ENCODE measurements around the gene CAMSAP1.

CAMSAP1 gene

DNA sequence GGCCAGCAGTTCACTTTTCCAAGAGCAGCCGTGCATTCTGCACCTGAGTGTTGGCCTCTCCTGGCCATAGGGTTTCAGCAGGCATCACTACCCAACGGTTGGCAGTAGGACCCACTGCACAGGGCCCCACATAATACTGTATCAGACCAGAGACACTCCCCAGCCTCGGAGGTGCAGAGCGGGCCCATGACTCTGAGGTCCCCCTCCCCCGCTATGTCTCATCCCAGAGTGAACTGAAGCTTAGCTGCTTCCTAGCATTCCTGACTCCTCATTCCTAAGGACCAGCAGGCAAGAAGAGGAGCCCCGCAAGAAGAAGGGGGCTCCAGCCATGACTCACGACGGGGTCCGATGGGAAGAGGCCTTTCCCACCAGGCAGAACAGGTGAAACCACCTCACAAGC is 67.2 kb downstream of the CAMSAP1 start:
- DNase-seq (ENCODE audit: low read depth in 2 of 2, low spot score in 1 of 2), result no peak

- no peak for DNase-seq (ENCODE audit: low read depth in 2 of 2, low spot score in 1 of 2)
These were observed 67.8 kb downstream of the CAMSAP1 start for GRCh38 chr9:135839516-135839915.

GRCh38 chr9:135835131-135835530 is 72.2 kb downstream of the CAMSAP1 start:
- DNase-seq (ENCODE audit: low read depth in 2 of 2, low spot score in 1 of 2), result no peak

DNA sequence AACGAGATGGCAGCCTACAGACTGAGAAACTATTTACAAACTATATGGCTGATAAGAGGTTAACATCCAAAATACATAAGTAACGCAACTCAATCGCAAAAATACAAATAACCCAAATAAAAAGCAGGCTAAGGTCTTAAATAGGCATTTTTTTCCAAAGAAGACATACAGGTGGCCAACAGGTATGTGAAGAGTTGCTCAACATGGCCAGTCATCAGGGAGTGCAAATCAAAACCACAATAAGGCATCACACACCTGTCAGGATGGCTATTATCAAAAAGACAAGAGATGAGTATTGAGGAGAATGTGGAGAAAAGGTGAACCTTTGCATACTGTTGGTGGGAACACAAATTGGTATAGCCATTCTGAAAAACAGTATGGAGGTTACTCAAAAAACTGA is 73.5 kb downstream of the CAMSAP1 start:
- no peak for DNase-seq (ENCODE audit: low read depth in 2 of 2, low spot score in 1 of 2)

DNA sequence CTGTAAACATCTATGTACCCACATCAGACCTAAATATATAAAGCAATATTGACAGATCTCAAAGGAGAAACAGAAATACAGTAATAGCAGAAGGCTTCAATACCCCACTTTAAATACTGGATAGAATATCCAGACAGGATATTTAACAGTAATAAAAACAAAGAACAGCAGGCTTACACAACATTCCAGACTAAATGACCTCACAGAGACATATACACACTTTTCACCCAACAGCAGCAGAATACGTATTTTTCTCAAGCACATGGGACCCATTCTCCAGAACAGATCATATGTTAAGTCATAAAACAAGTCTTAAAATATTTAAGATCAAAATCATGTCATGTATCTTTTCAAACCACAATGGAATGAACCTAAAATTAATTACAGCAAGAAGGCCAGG is 76.8 kb downstream of the CAMSAP1 start:
- DNase-seq (ENCODE audit: low read depth in 2 of 2, low spot score in 1 of 2), result no peak

GRCh38 chr9:135828656-135829055 is 78.7 kb downstream of the CAMSAP1 start:
- no peak for DNase-seq (ENCODE audit: low read depth in 2 of 2, low spot score in 1 of 2)

DNA sequence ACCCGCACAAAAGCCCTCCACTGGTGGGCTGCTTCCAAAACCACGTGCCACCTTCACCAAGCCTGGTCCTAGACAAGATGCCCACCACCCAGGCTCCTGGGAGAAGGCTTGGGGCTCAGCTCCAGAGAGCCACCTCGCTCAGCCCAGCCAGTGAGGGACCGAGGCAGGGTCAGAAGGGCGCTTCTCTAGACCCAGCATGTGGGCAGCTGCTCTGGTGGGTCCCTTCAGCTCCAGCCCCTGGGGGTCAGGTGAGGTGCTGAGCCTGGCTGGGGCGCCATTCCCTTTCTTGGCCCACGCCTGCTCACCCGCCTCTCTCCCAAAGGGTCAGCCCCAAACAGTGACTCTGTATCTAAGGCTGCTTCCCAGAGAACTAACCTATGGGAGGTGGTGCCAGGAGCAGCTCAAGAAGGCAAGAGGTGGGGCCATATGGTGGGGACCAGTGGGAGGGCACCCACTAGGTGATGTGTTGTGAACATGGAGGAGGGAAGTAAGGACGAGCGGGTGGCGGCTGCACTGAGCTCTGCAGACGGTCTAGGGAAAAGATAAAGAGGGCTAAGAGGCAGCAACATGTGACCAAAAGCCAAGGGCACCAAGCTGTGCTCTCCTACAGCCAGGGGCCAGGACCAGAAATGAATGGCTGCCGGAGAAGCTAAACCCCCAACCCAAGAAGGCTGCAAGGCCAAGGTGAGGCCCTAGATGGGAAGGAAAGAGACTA is 79.3 kb downstream of the CAMSAP1 start:
- DNase-seq (ENCODE audit: low read depth in 2 of 2, low spot score in 1 of 2), result no peak

DNA sequence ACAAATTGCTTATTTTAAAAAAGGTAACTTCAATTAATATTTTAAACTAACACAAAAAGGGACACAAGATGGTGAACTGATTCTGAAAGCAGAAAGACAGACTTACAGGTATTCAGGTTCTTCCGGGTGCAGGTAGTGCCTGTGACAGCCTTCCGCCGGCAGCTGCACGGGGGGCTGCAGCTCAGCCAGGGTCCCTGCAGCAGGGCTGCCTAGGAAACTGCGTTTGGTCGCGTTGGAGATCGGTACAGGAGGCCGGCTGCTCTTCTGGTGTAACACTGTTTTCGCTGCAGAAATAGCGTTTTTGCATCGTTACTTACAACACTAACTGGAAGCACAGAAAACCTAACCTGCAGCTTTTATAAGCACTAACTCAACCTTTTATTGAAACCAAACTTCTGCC is 80.0 kb downstream of the CAMSAP1 start:
- DNase-seq (ENCODE audit: low read depth in 2 of 2, low spot score in 1 of 2), result no peak

GRCh38 chr9:135826188-135826545 is 81.2 kb downstream of the CAMSAP1 start:
- DNase-seq (ENCODE audit: low read depth in 2 of 2, low spot score in 1 of 2), result no peak

DNA sequence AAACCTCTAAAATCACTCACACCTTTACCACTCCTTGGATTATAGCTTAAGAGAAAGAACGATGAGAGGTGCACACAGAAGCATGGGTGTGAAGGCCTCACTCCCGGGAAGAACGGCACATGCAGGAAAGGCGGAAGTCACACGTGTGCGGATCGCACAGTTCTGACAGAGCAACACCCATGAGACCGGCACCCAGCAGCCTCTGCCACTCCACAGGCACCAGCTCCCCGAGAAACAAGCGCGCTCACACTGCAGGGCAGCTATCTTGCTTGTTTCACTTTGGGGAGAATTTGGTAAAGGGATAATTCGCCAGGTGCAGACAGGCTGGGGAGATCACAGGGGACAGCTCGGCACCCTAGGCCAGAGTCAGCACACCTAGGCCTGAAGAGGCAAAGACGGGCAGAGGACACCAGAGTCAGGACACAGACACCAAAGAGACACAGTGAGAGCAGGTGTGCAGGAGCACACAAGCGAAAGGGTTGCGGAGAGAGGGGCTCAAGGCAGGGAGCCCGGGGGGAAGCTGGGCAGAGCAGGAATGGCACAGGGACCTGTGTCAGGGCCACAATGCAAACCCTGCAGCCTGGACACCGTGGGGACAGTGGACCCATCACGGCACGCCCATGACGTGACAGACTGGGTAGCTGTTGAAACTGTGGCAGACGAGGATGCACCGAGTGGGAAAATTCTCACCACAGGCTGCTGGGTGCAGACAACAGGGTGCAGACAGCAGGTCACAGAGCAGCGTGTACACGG is 81.7 kb downstream of the CAMSAP1 start:
- no peak for DNase-seq (ENCODE audit: low read depth in 2 of 2, low spot score in 1 of 2)

- DNase-seq (ENCODE audit: low read depth in 2 of 2, low spot score in 1 of 2), result no peak
These were observed 84.3 kb downstream of the CAMSAP1 start for GRCh38 chr9:135823036-135823435.

DNA sequence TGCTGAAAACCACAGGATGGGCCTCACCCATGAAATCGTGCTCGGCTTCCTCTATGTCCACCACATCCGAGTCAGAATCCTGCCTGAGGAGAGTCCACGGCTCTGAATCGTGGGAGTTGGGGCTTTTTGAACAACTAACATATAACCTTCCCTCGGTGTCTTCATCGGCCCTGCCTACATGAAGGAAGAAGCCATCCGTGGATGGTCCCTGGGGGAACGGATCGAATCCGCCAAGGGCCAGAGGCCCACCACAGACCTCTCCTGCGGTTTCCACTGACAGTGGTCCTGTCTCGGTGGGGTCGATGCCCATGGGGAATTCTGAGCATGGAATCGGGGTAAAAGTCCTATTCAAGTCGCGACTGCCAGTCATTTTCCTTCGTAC is 85.0 kb downstream of the CAMSAP1 start:
- DNase-seq (ENCODE audit: low read depth in 2 of 2, low spot score in 1 of 2), result no peak

GRCh38 chr9:135821733-135822373 is 85.5 kb downstream of the CAMSAP1 start:
- no peak for DNase-seq (ENCODE audit: low read depth in 2 of 2, low spot score in 1 of 2)

DNA sequence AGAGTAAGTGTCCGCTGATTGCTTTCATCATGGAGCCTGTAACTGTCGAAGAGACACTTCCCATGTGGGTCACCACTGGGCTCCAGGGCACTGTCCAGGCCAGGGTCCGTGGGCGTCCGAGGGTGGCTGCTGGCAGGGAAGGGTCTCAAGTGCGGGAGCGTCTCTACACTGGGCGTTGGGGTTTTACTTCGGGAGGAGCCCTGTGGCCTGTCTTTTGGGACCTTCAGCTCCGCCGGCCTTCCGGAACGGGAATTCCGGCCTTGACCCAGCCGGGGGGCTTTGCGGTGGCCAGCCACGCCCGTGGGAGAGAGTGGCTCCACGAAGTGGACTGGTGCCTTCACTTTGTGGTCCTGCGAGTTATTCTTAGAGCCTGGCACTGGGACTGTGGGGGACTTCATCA is 86.2 kb downstream of the CAMSAP1 start:
- no peak for DNase-seq (ENCODE audit: low read depth in 2 of 2, low spot score in 1 of 2)

- DNase-seq (ENCODE audit: low read depth in 2 of 2, low spot score in 1 of 2), result no peak
These were observed 86.7 kb downstream of the CAMSAP1 start for GRCh38 chr9:135820661-135821060.

- no peak for DNase-seq (ENCODE audit: low read depth in 2 of 2, low spot score in 1 of 2)
These were observed 87.4 kb downstream of the CAMSAP1 start for GRCh38 chr9:135819905-135820304.

GRCh38 chr9:135818718-135819475 is 88.4 kb downstream of the CAMSAP1 start:
- no peak for DNase-seq (ENCODE audit: low read depth in 2 of 2, low spot score in 1 of 2)

DNA sequence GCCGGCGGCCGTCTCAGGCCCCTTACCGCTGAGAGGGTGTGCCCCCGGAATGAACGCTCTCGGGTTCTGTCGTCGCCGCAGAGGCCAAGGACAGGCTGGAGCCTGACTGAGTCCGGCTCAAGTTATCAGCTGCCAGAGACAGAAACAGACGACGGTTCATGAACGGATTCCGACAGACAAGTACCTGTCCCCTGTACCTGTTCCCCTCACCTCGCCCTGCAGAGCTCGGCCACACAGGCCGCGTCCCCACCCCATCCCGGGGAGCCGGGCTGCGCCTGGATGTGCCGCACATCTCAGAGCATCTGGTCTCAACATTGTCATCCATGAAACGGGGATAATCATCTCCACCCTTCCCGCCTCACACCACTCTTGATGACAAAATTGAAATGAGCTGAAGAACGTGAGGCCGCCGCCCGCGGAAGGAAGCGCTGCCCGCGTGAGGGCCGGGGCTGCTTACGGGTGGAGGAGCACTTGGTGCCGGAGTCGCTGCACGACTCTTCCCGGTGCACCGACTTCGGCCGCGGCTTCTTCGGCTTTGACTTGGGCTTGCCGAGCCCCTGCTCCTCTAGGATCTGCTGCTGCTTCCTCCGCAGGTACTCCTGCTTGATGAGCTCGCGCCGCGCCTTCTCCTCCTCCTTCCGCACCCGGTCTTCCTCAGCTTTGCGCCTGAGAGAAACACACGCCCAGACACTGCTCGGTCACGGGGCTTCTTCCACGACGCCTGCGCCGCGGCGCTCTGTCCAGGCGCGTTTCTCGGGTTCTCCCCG is 89.2 kb downstream of the CAMSAP1 start:
- no peak for DNase-seq (ENCODE audit: low read depth in 2 of 2, low spot score in 1 of 2)

DNA sequence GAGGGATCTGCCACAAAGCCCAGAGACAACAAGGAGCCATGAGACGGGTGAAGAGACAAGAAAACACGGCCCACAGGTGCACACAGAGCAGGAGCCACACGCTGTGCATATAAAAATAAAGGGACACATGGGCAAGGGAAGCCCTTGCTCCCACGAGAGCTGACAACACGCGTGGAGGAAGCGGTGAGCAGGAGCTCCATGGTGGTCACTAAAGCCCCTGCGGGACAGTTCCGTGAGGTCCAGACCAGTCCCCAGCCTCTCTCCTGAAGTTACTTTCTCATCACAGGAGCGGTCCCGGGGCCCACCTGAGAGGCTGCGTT is 90.7 kb downstream of the CAMSAP1 start:
- DNase-seq (ENCODE audit: low read depth in 2 of 2, low spot score in 1 of 2), result no peak

GRCh38 chr9:135815830-135816650 is 91.3 kb downstream of the CAMSAP1 start:
- no peak for DNase-seq (ENCODE audit: low read depth in 2 of 2, low spot score in 1 of 2)

Data from stimulated activated CD8-positive, alpha-beta memory T cell treated with anti-CD3 and anti-CD28 coated beads, Interleukin-4, amount 100 ng/mL, for 4 hours (primary cell).